Ascending aorta (tissue), 2 donors: Measurements from ENCODE around the gene ZNF546. TPM values are rescaled to one million over a fixed set of nuclear protein-coding genes. Genes with fewer than 3 reads are reported as not detected.

Experiments
- DNase-seq, 2 donors: peaks; one replicate each; pipeline ENCODE4 v3.0.0-alpha.2; 2019; ENCODE audit warnings: low spot score in 2 of 2
- H3K27ac ChIP-seq, 2 donors: fragments of 200-600 bp; sonication (generic); one replicate each; pipeline ENCODE4 v1.5.1; 2016 to 2017; ENCODE audit warnings: mild to moderate bottlenecking in 1 of 2
- H3K27me3 ChIP-seq: fragments of 200-600 bp; sonication (generic); one replicate; pipeline ENCODE4 v1.5.1; 2017
- H3K36me3 ChIP-seq, 2 donors: fragments of 200-600 bp; sonication (generic); one replicate each; pipeline ENCODE4 v1.5.1; 2016
- H3K4me1 ChIP-seq, 2 donors: fragments of 200-600 bp; sonication (generic); one replicate each; pipeline ENCODE4 v1.5.1; 2016 to 2017; ENCODE audit warnings: mild to moderate bottlenecking in 1 of 2
- H3K4me3 ChIP-seq, 2 donors: fragments of 200-600 bp; sonication (generic); one replicate each; pipeline ENCODE4 v1.5.1; 2016 to 2017; ENCODE audit warnings: mild to moderate bottlenecking in 1 of 2
- H3K9me3 ChIP-seq, 2 donors: fragments of 200-600 bp; sonication (generic); one replicate each; pipeline ENCODE4 v1.5.1; 2016
- intact Hi-C: fragments of 100-400 bp; cut with DNase I; formaldehyde crosslinking; loops from one replicate; pipeline ENCODE4 v1.15.1; 2023
- total RNA-seq: library from RNA; depleted of rRNA; stranded (reverse); fragments of >200 nt; gene quantifications from one replicate; pipeline ENCODE4 v1.1.0, GENCODE V29; 2016
- TF ChIP-seq, protein P1 (sequence below), 3 experiments: fragments of 200-600 bp in 2 of 3; fragments of 450-650 bp in 1 of 3; sonication (generic) in 2 of 3; IDR thresholded peaks; one replicate each; pipeline ENCODE4 v1.5.1; 2016 to 2019; ENCODE audit warnings: antibody characterized with exemption in 3 of 3, mild to moderate bottlenecking in 1 of 3, moderate library complexity in 1 of 3

Gene ZNF546
- total RNA-seq, 1 donor from 2014 or later, result 3.0 TPM

DNA sequence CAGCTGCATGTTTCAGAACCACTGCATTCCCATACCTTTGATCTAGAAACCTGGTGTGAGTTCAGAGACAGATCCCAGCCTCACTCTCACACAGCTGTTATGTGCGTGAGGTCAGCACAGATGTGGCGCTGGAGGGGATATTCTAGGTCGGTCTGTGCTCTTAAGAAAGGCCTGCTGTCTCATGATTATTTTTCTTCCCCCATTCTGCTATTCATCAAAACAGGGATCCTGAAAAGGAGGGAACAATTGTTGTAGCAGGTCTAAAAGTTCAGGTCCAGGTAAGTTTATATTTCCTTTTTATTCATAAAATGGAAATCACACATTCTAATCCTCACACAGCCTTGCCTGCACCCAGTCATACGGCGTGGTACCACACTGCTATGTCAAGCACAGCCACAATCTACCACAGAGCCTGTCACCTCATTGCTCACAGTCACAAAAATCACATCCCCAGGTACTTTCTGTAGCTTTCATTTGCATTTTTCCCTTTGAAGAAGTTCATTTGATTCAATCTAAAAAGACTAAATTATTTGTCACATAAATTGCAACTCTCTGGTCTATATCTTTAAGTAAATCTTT is 867 bp downstream of the ZNF546 start:
- peaks cover 0 to 10% of the 10 kb centered on the region in 2 donors for H3K4me1 ChIP-seq
- no peaks in the 10 kb centered on the region for H3K27me3 ChIP-seq
- no peak for DNase-seq
- H3K36me3 ChIP-seq, result no peaks in the 10 kb centered on the region
- H3K9me3 ChIP-seq, result peaks cover 0 to 4% of the 10 kb centered on the region in 2 donors
- intact Hi-C loops, result loop anchor here (2.0 to 10.0 kb wide), 4 partner anchors 95 to 463 kb away; partner anchors contain the start of genes EID2B, MAP3K10 and ZNF780A
- peak overlapping the region; percentile 69 to 72 for H3K4me3 ChIP-seq
- peak overlapping the region; percentile 91 to 92 for H3K27ac ChIP-seq
- TF ChIP-seq, protein P1, sequence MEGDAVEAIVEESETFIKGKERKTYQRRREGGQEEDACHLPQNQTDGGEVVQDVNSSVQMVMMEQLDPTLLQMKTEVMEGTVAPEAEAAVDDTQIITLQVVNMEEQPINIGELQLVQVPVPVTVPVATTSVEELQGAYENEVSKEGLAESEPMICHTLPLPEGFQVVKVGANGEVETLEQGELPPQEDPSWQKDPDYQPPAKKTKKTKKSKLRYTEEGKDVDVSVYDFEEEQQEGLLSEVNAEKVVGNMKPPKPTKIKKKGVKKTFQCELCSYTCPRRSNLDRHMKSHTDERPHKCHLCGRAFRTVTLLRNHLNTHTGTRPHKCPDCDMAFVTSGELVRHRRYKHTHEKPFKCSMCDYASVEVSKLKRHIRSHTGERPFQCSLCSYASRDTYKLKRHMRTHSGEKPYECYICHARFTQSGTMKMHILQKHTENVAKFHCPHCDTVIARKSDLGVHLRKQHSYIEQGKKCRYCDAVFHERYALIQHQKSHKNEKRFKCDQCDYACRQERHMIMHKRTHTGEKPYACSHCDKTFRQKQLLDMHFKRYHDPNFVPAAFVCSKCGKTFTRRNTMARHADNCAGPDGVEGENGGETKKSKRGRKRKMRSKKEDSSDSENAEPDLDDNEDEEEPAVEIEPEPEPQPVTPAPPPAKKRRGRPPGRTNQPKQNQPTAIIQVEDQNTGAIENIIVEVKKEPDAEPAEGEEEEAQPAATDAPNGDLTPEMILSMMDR (IDR thresholded peaks at IDR 0.05), result no peak

DNA sequence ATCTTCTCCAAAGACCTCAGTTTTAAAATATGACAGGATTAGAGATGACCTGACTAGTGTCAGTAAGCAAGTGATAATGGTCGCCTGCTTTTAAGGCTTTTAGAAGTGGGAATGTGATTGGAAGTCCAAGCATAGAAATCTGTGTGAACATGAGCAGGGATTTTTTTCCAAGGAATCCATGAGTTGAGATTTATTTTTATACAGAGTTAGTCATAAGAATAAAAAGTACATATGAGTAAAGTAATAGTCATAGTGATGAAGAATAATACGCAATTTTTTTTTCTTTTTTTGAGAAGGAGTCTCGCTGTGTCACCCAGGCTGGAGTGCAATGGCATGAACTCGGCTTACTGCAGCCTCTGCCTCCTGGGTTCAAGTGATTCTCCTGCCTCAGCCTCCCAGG is 1.6 kb downstream of the ZNF546 start:
- TF ChIP-seq, protein P1 (IDR thresholded peaks at IDR 0.05), result no peak
- Histone ChIP-seq H3K27me3 (no peaks in the 10 kb centered on the region), H3K27ac (no peak overlapping the region), H3K9me3 (peaks cover 0 to 3% of the 10 kb centered on the region in 2 donors), H3K4me1 (peaks cover 0 to 10% of the 10 kb centered on the region in 2 donors), H3K4me3 (no peak overlapping the region), H3K36me3 (no peaks in the 10 kb centered on the region)
- no peak for DNase-seq
- intact Hi-C loops, result loop anchor here (5.0 to 10.0 kb wide), 3 partner anchors 94 to 464 kb away; partner anchors contain the start of genes EID2B, MAP3K10 and ZNF780A

DNA sequence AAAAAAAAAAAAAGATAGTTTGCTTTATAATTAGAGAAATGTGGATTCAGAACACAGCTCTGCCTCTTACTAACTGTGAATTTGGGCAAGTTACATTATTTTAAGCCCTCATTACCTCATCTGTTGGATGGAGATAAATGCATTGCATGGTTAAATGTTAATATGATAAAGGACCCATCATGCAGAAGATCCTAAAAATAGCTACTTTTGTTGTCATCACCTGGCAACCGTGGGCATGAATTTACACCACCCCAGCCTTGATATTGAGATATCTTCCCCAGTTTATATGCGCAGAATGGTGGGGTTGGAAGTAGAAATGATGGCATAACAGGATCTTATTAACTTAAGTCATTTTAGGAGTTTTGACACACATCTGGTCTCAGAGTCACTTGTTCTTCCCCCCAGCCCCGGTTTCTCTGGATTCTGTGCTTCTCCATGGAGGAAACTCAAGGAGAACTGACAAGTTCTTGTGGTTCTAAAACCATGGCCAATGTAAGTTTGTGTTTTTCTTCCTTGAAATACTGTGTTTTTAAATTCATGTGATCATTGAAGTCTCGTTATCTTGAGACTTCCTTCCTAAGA is 8.9 kb downstream of the ZNF546 start:
- TF ChIP-seq, protein P1 (IDR thresholded peaks at IDR 0.05), result no peak
- DNase-seq, result no peak
- H3K27me3 ChIP-seq, result no peaks in the 10 kb centered on the region
- peaks cover 0 to 13% of the 10 kb centered on the region in 2 donors for H3K9me3 ChIP-seq
- H3K27ac ChIP-seq, result no peak overlapping the region
- H3K36me3 ChIP-seq, result peaks cover 36 to 41% of the 10 kb centered on the region in 2 donors
- H3K4me1 ChIP-seq, result no peaks in the 10 kb centered on the region
- no peak overlapping the region for H3K4me3 ChIP-seq
- intact Hi-C loops, result no loop called here

DNA sequence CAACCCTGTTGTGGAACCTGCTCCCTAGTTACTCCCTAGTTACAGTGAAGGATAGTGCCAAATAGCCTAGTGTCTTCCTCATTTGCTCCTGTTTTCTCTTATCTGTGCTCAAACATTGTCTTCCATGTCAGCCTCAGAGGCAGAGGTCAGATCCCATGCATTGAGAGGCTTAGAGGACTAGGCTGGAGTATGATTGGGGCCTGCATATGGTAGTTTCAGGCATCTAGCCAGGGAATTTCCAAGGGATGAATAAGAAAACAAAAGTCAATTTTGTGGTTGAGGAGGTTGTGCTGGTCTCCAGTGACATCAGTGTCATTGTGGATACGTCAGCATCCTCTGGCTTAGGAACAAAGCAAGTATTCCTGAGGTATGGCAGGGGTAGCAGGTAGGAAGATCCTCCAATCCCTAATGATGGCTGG is 9.4 kb downstream of the ZNF546 start:
- Histone ChIP-seq H3K27me3 (no peaks in the 10 kb centered on the region), H3K4me3 (no peak overlapping the region), H3K9me3 (peaks cover 0 to 17% of the 10 kb centered on the region in 2 donors), H3K27ac (no peak overlapping the region), H3K4me1 (no peaks in the 10 kb centered on the region), H3K36me3 (peaks cover 39 to 46% of the 10 kb centered on the region in 2 donors)
- intact Hi-C loops, result no loop called here
- TF ChIP-seq, protein P1 (IDR thresholded peaks at IDR 0.05), result no peak
- DNase-seq, result no peak

DNA sequence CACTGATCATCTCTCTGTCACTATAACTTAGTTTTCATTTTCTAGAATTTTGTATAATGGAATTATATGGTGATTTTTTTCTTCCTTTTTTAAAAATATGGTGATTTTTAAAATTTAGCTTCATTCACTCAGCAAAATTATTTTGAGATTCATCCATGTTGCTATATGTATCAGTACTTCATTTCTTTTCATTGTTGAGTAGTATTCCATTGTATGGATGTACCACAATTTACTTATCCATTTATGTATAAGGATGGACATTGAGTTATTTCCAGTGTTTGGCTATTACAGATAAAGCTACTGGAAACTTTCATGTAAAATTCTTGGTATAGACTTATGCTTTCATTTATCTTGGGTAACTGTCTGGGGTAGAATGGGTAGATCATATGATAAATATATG is 12.8 kb downstream of the ZNF546 start:
- no peak overlapping the region for H3K27ac ChIP-seq
- DNase-seq, result no peak
- TF ChIP-seq, protein P1 (IDR thresholded peaks at IDR 0.05), result no peak
- H3K9me3 ChIP-seq, result peaks cover 9 to 40% of the 10 kb centered on the region in 2 donors
- no peaks in the 10 kb centered on the region for H3K27me3 ChIP-seq
- intact Hi-C loops, result no loop called here
- H3K36me3 ChIP-seq, result peaks cover 65 to 79% of the 10 kb centered on the region in 2 donors
- H3K4me1 ChIP-seq, result no peaks in the 10 kb centered on the region
- no peak overlapping the region for H3K4me3 ChIP-seq
